ENCODE measurements around the gene SYNE4. TPM values are rescaled to one million over a fixed set of nuclear protein-coding genes. Genes with fewer than 3 reads are reported as not detected.

SYNE4 gene
- total and polyA plus RNA-seq, 2 of the 13 experiments (the other 11 are each of a cell fraction or from before 2014, with no cell fraction given): 13.7 to 23.0 TPM

GRCh38 chr19:35988824-35989223 lies 19.8 kb downstream of the SYNE4 start:
- Histone ChIP-seq H3K79me2 (ENCODE audit: insufficient read depth, low read length) (no peaks in the 10 kb centered on the region), H3K4me1 (ENCODE audit: insufficient read depth, low read length) (peaks cover 21% of the 10 kb centered on the region), H3K9ac (ENCODE audit: insufficient read depth, low read depth, low read length) (no peak overlapping the region), H4K20me1 (ENCODE audit: insufficient read depth, low read length) (no peaks in the 10 kb centered on the region), H3K36me3 (replicated peaks in 1 of 2; ENCODE audit: control insufficient read depth in 1 of 2, insufficient read depth in 2 of 2, low read length in 2 of 2) (no peaks in the 10 kb centered on the region), H3K27ac (ENCODE audit: extremely low read length, insufficient read depth, low read length) (no peak overlapping the region), H3K4me2 (ENCODE audit: low read depth, low read length) (no peak overlapping the region), H2AFZ (ENCODE audit: low read length) (no peak overlapping the region), H3K27me3 (ENCODE audit: control insufficient read depth in 1 of 2, insufficient read depth in 2 of 2, low read length in 2 of 2) (peaks cover 0 to 30% of the 10 kb centered on the region in 2 experiments; a peak in 3 of 5 replicates), H3K9me3 (ENCODE audit: low read length) (no peaks in the 10 kb centered on the region), H3K4me3 (replicated peaks in 1 of 3; ENCODE audit: insufficient read depth in 1 of 3, low read depth in 2 of 3, low read length in 3 of 3) (no peak overlapping the region)
- no TSS peak for BruUV-seq (replicated peaks)
- no peak for ATAC-seq
- ChIA-PET CTCF (ENCODE audit: low intra/inter-chr PET ratio, low total read pairs) (no interaction called here), POLR2A (no interaction called here)
- DNase-seq (ENCODE audit: low spot score): no peak
- 53% methylated on average over 2 of the region's 3 CpGs for WGBS (ENCODE audit: low lambda C conversion rate)
- intact Hi-C loops (cut with micrococcal nuclease; ENCODE audit: unreplicated experiment): no loop called here
- FAIRE-seq: no peak
- TF ChIP-seq ARNT2 (CRISPR knock-in tag; IDR thresholded peaks at IDR 0.05; ENCODE audit: low read depth): no peak
- TF ChIP-seq NR2C2 (CRISPR knock-in tag; IDR thresholded peaks at IDR 0.05; ENCODE audit: borderline replicate concordance): no peak
- no peak for TF ChIP-seq ZNF766 (CRISPR knock-in tag; IDR thresholded peaks at IDR 0.05; ENCODE audit: borderline replicate concordance)
- TF ChIP-seq TRAFD1 (CRISPR knock-in tag; IDR thresholded peaks at IDR 0.05; ENCODE audit: borderline replicate concordance): no peak
- peak; percentile 97 for TF ChIP-seq RBAK (CRISPR knock-in tag; IDR thresholded peaks at IDR 0.05)
- TF ChIP-seq KDM1A (CRISPR knock-in tag; IDR thresholded peaks at IDR 0.05): no peak
- TF ChIP-seq CREM (IDR thresholded peaks at IDR 0.05): no peak
- TF ChIP-seq CREM (CRISPR knock-in tag; IDR thresholded peaks at IDR 0.05): no peak
- in situ Hi-C loops (cut with HindIII; ENCODE audit: extremely low pct_ligation_motif_present, low pct_unique_long_range_greater_than_20kb): no loop called here

GRCh38 chr19:35987571-35987896 lies 21.1 kb downstream of the SYNE4 start:
- in situ Hi-C loops (cut with HindIII; ENCODE audit: extremely low pct_ligation_motif_present, low pct_unique_long_range_greater_than_20kb): no loop called here
- no peak for FAIRE-seq

More at GRCh38 chr19:35987571-35987896, 21.1 kb downstream of the SYNE4 start:
- intact Hi-C loops (cut with micrococcal nuclease; ENCODE audit: unreplicated experiment): no loop called here
- Histone ChIP-seq H3K27me3 (ENCODE audit: control insufficient read depth in 1 of 2, insufficient read depth in 2 of 2, low read length in 2 of 2) (peaks cover 0 to 35% of the 10 kb centered on the region in 2 experiments; a peak in 4 of 5 replicates), H3K9me3 (ENCODE audit: low read length) (no peaks in the 10 kb centered on the region), H3K36me3 (replicated peaks in 1 of 2; ENCODE audit: control insufficient read depth in 1 of 2, insufficient read depth in 2 of 2, low read length in 2 of 2) (no peaks in the 10 kb centered on the region), H3K27ac (ENCODE audit: extremely low read length, insufficient read depth, low read length) (no peak overlapping the region), H3K4me3 (replicated peaks in 1 of 3; ENCODE audit: insufficient read depth in 1 of 3, low read depth in 2 of 3, low read length in 3 of 3) (peak overlapping the region; percentile 35 to 62 (median 47); a peak in 4 of 6 replicates), H2AFZ (ENCODE audit: low read length) (no peak overlapping the region), H3K4me1 (ENCODE audit: insufficient read depth, low read length) (peaks cover 21% of the 10 kb centered on the region), H3K4me2 (ENCODE audit: low read depth, low read length) (peak overlapping the region; percentile 57; the same call in 1 of the 2 replicates), H3K79me2 (ENCODE audit: insufficient read depth, low read length) (no peaks in the 10 kb centered on the region), H3K9ac (ENCODE audit: insufficient read depth, low read depth, low read length) (no peak overlapping the region), H4K20me1 (ENCODE audit: insufficient read depth, low read length) (no peaks in the 10 kb centered on the region)
- POLR2A ChIA-PET: no interaction called here
- ATAC-seq: no peak
- DNase-seq (ENCODE audit: low spot score): no peak
- no peak for TF ChIP-seq MTF2 (CRISPR knock-in tag; IDR thresholded peaks at IDR 0.05; ENCODE audit: borderline replicate concordance)
- TF ChIP-seq TBX2 (CRISPR knock-in tag; IDR thresholded peaks at IDR 0.05; ENCODE audit: borderline replicate concordance): 0 out of 2 replicates have a peak, but pooled peaks have one; percentile 9
- WGBS (ENCODE audit: low lambda C conversion rate): 7% methylated on average over 8 of the region's 8 CpGs
- BruUV-seq (replicated peaks): no TSS peak
- CTCF ChIA-PET (ENCODE audit: low intra/inter-chr PET ratio, low total read pairs): no interaction called here

Measured in HepG2 (cell line).